ENCODE measurements around the gene G6PC2.

DNA sequence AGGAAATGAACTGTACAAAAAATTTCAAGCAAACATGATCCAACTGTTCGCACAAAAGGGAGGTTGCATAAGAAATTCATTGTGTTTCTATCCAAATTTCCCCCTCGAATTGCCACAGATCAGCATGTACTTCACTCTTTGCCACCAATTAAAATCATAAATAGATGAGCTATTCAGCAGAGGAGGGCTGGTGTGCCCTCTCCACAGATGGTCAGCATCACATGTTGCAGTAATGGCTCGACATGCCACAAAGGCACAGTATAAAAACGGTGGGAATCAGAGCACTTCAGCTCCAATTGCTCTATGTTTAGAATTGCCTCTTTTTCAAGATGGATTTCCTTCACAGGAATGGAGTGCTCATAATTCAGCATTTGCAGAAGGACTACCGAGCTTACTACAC is at the start of gene G6PC2:
- TF ChIP-seq, protein P1, sequence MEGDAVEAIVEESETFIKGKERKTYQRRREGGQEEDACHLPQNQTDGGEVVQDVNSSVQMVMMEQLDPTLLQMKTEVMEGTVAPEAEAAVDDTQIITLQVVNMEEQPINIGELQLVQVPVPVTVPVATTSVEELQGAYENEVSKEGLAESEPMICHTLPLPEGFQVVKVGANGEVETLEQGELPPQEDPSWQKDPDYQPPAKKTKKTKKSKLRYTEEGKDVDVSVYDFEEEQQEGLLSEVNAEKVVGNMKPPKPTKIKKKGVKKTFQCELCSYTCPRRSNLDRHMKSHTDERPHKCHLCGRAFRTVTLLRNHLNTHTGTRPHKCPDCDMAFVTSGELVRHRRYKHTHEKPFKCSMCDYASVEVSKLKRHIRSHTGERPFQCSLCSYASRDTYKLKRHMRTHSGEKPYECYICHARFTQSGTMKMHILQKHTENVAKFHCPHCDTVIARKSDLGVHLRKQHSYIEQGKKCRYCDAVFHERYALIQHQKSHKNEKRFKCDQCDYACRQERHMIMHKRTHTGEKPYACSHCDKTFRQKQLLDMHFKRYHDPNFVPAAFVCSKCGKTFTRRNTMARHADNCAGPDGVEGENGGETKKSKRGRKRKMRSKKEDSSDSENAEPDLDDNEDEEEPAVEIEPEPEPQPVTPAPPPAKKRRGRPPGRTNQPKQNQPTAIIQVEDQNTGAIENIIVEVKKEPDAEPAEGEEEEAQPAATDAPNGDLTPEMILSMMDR (IDR thresholded peaks at IDR 0.05; ENCODE audit: low read length) = no peak
- TF ChIP-seq EZH2 (optimal IDR thresholded peaks at IDR 0.05; ENCODE audit: low read depth, low read length) = no peak
- TF ChIP-seq EZH2phosphoT487 (IDR thresholded peaks at IDR 0.05; ENCODE audit: low read length) = no peak
